HepG2 (cell line): ENCODE data around the gene VWA1. TPM values are rescaled to one million over a fixed set of nuclear protein-coding genes. Genes with fewer than 3 reads are reported as not detected.
A peak's percentile ranks its signal among the peaks of the same experiment; 100 is the strongest.

Source experiments
- CBX1 ChIP-seq: IDR thresholded peaks from one replicate; pipeline ENCODE4 v1.6.1; 2016; ENCODE audit warnings: antibody characterized with exemption, low read depth
- HDAC2 ChIP-seq: sonication (generic); formaldehyde crosslinking; IDR thresholded peaks from 2 replicates; pipeline ENCODE4 v1.4.0; 2020; ENCODE audit warnings: missing genetic modification reagents
- HMGA1 ChIP-seq: sonication (generic); formaldehyde crosslinking; conservative IDR thresholded peaks from 2 replicates; pipeline ENCODE4 v1.4.0; 2020; ENCODE audit warnings: missing genetic modification reagents
- HNF4A ChIP-seq: sonication (generic); formaldehyde crosslinking; IDR thresholded peaks from 2 replicates; pipeline ENCODE4 v1.4.0; 2020; ENCODE audit warnings: missing genetic modification reagents
- KMT2B ChIP-seq: IDR thresholded peaks from 2 replicates; pipeline ENCODE4 v1.6.1; 2016; ENCODE audit warnings: missing genetic modification reagents, missing compliant biosample characterization
- MATR3 ChIP-seq: sonication (generic); formaldehyde crosslinking; IDR thresholded peaks from 2 replicates; pipeline ENCODE4 v1.4.0; 2020; ENCODE audit warnings: missing genetic modification reagents
- MBD4 ChIP-seq: IDR thresholded peaks from 2 replicates; pipeline ENCODE4 v1.6.1; 2012; ENCODE audit warnings: low read length, inconsistent platforms, borderline replicate concordance
- MTA3 ChIP-seq: sonication (generic); formaldehyde crosslinking; IDR thresholded peaks from 2 replicates; pipeline ENCODE4 v1.4.0; 2020; ENCODE audit warnings: missing genetic modification reagents
- MYNN ChIP-seq: sonication (generic); formaldehyde crosslinking; IDR thresholded peaks from 2 replicates; pipeline ENCODE4 v1.4.0; 2020; ENCODE audit warnings: mild to moderate bottlenecking, low read depth, missing genetic modification reagents
- NFKB2 ChIP-seq: sonication (generic); formaldehyde crosslinking; IDR thresholded peaks from 2 replicates; pipeline ENCODE4 v1.4.0; 2020; ENCODE audit warnings: missing genetic modification reagents, borderline replicate concordance
- RELA ChIP-seq: sonication (generic); formaldehyde crosslinking; IDR thresholded peaks from 2 replicates; pipeline ENCODE4 v1.4.0; 2020; ENCODE audit warnings: missing genetic modification reagents
- SKI ChIP-seq: fragments of 450-650 bp; IDR thresholded peaks from one replicate; pipeline ENCODE4 v1.6.1; 2018; ENCODE audit warnings: mild to moderate bottlenecking; ENCODE audit not compliant: partially characterized antibody
- TBL1XR1 ChIP-seq: fragments of 150-350 bp; IDR thresholded peaks from 2 replicates; pipeline ENCODE4 v1.6.1; 2014; ENCODE audit warnings: borderline replicate concordance, low read length; ENCODE audit not compliant: partially characterized antibody
- THAP7 ChIP-seq: sonication (generic); formaldehyde crosslinking; IDR thresholded peaks from 2 replicates; pipeline ENCODE4 v1.8.1; 2023; ENCODE audit warnings: mild to moderate bottlenecking, missing genetic modification reagents
- ZFP36 ChIP-seq: fragments of 150-350 bp; IDR thresholded peaks from 2 replicates; pipeline ENCODE4 v1.6.1; 2018; ENCODE audit warnings: borderline replicate concordance, low read length, low read depth; ENCODE audit not compliant: partially characterized antibody
- ZMYM2 ChIP-seq: sonication (generic); formaldehyde crosslinking; IDR thresholded peaks from 2 replicates; pipeline ENCODE4 v1.8.0; 2022; ENCODE audit warnings: mild to moderate bottlenecking, missing genetic modification reagents
- ZNF556 ChIP-seq: sonication (generic); formaldehyde crosslinking; IDR thresholded peaks from 2 replicates; pipeline ENCODE4 v1.4.0; 2020; ENCODE audit warnings: mild to moderate bottlenecking, missing genetic modification reagents, borderline replicate concordance
- ZNF558 ChIP-seq: sonication (generic); formaldehyde crosslinking; IDR thresholded peaks from 2 replicates; pipeline ENCODE4 v1.9.0; 2022; ENCODE audit warnings: mild to moderate bottlenecking, missing genetic modification reagents, borderline replicate concordance
- ZNF572 ChIP-seq: sonication (generic); formaldehyde crosslinking; IDR thresholded peaks from 2 replicates; pipeline ENCODE4 v1.5.1; 2020; ENCODE audit warnings: mild to moderate bottlenecking, missing genetic modification reagents
- ZNF792 ChIP-seq: IDR thresholded peaks from 2 replicates; pipeline ENCODE4 v1.6.1; 2016
- ZNF879 ChIP-seq: sonication (generic); formaldehyde crosslinking; IDR thresholded peaks from 2 replicates; pipeline ENCODE4 v1.8.1; 2023; ENCODE audit warnings: missing genetic modification reagents
- ZSCAN25 ChIP-seq: sonication (generic); formaldehyde crosslinking; IDR thresholded peaks from 2 replicates; pipeline ENCODE4 v1.8.0; 2022; ENCODE audit warnings: mild to moderate bottlenecking, missing genetic modification reagents
- ZSCAN29 ChIP-seq: sonication (generic); formaldehyde crosslinking; conservative IDR thresholded peaks from 2 replicates; pipeline ENCODE4 v1.4.0; 2020; ENCODE audit warnings: mild to moderate bottlenecking, missing genetic modification reagents
- polyA plus RNA-seq, 8 experiments: library from polyadenylated mRNA; depleted of rRNA in 3 of 8; stranded (reverse) in 7 of 8; unstranded in 1 of 8; fragments of >200 nt; fragmentation: Illumina TruSeq in 4 of 8; extraction: Trizol in 4 of 8; gene quantifications; 2 replicates each; pipeline versions ENCODE4 v1.2.1 to v1.2.3, GENCODE V29; 2011 to 2016; ENCODE audit warnings: low read depth in 4 of 8, missing spikeins in 1 of 8, mixed read lengths in 1 of 8; ENCODE audit not compliant: insufficient read depth in 1 of 8
- total RNA-seq, 5 experiments: library from RNA; depleted of rRNA; stranded (reverse); fragments of >200 nt; fragmentation: Illumina TruSeq; extraction: Trizol; gene quantifications; 2 replicates each; pipeline ENCODE4 v1.2.3, GENCODE V29; 2016; ENCODE audit warnings: low read depth in 1 of 5
- TF ChIP-seq, protein P1 (sequence below): sonication (generic); formaldehyde crosslinking; conservative IDR thresholded peaks from 2 replicates; pipeline ENCODE4 v1.4.0; 2020; ENCODE audit warnings: mild to moderate bottlenecking, missing genetic modification reagents, moderate library complexity
- TF ChIP-seq, protein P2 (sequence below): IDR thresholded peaks from 2 replicates; pipeline ENCODE4 v1.6.1; 2016; ENCODE audit warnings: mild to moderate bottlenecking

Gene VWA1
- total and polyA plus RNA-seq, 2 of the 13 experiments (the other 11 are each of a cell fraction or from before 2014, with no cell fraction given), result 40.9 to 57.5 TPM

DNA sequence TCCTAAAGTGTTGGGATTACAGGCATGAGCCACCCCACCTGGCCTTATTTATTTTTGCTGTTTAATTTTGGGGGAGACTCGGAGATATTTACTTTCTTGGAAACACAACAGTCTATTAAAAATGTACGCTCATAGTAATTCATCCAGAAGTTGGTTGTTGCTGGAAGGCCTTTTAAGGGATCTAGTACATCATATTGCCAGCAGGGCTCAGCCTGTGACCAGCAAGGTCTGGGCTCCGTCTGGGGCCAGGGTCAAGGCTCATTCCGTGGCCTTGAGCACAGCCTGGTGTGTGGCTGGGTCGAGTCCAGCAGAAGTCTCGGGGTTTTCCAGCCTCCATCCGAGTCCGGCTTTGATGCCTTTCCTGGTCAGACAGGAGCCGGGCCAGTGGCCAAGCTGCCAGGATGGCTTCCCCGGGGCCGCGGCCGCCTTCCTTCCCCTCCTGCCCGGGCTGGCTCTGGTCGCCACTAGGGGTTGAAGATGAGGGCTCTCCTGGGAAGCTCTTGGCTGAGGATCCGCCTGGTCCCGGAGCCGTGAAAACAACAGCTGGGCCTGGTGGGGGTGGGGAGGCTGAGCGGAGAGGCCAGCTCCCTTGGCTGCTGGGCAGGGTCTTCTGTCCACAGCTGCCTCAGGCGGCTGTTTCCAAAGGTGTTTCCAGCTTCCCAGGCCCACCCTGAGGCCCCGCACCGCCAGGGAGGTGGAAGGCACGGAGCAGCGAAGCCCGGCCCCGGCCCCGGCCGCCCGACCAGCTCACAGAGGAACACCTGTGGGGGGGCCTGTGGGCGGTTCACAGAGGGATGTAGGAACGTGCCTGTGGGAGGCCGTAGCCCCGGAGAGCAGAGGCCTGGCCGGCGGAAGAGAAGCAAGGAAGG lies 5.1 kb upstream of the VWA1 start (continued):
- TF ChIP-seq, protein P1, sequence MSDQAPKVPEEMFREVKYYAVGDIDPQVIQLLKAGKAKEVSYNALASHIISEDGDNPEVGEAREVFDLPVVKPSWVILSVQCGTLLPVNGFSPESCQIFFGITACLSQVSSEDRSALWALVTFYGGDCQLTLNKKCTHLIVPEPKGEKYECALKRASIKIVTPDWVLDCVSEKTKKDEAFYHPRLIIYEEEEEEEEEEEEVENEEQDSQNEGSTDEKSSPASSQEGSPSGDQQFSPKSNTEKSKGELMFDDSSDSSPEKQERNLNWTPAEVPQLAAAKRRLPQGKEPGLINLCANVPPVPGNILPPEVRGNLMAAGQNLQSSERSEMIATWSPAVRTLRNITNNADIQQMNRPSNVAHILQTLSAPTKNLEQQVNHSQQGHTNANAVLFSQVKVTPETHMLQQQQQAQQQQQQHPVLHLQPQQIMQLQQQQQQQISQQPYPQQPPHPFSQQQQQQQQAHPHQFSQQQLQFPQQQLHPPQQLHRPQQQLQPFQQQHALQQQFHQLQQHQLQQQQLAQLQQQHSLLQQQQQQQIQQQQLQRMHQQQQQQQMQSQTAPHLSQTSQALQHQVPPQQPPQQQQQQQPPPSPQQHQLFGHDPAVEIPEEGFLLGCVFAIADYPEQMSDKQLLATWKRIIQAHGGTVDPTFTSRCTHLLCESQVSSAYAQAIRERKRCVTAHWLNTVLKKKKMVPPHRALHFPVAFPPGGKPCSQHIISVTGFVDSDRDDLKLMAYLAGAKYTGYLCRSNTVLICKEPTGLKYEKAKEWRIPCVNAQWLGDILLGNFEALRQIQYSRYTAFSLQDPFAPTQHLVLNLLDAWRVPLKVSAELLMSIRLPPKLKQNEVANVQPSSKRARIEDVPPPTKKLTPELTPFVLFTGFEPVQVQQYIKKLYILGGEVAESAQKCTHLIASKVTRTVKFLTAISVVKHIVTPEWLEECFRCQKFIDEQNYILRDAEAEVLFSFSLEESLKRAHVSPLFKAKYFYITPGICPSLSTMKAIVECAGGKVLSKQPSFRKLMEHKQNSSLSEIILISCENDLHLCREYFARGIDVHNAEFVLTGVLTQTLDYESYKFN (CRISPR knock-in tag), result 0 out of 2 replicates have a peak, but pooled peaks have one; percentile 18
- TF ChIP-seq KMT2B (CRISPR knock-in tag), result peak; percentile 11; the same call in 1 of the 2 replicates
- peak; percentile 85; the same call in 1 of the 2 replicates for TF ChIP-seq NFKB2 (CRISPR knock-in tag)
- no peak for TF ChIP-seq HMGA1 (CRISPR knock-in tag)
- no peak for TF ChIP-seq MBD4
- peak; percentile 8; the same call in 1 of the 2 replicates for TF ChIP-seq HDAC2 (CRISPR knock-in tag)
- 0 out of 2 replicates have a peak, but pooled peaks have one; percentile 53 for TF ChIP-seq THAP7
- no peak for TF ChIP-seq MATR3
- TF ChIP-seq ZFP36, result no peak
- TF ChIP-seq ZNF792 (CRISPR knock-in tag), result 0 out of 2 replicates have a peak, but pooled peaks have one; percentile 17
- TF ChIP-seq RELA (CRISPR knock-in tag), result peak; percentile 72; the same call in 1 of the 2 replicates
- TF ChIP-seq ZNF556 (CRISPR knock-in tag), result peak; percentile 40; the same call in 1 of the 2 replicates
- TF ChIP-seq ZNF558, result peak; percentile 32; the same call in 1 of the 2 replicates
- TF ChIP-seq, protein P2, sequence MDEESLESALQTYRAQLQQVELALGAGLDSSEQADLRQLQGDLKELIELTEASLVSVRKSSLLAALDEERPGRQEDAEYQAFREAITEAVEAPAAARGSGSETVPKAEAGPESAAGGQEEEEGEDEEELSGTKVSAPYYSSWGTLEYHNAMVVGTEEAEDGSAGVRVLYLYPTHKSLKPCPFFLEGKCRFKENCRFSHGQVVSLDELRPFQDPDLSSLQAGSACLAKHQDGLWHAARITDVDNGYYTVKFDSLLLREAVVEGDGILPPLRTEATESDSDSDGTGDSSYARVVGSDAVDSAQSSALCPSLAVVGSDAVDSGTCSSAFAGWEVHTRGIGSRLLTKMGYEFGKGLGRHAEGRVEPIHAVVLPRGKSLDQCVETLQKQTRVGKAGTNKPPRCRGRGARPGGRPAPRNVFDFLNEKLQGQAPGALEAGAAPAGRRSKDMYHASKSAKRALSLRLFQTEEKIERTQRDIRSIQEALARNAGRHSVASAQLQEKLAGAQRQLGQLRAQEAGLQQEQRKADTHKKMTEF (CRISPR knock-in tag), result peak; percentile 82; the same call in 1 of the 2 replicates
- TF ChIP-seq TBL1XR1, result no peak
- TF ChIP-seq MTA3 (CRISPR knock-in tag), result no peak
- peak; percentile 85; the same call in 1 of the 2 replicates for TF ChIP-seq ZNF572 (CRISPR knock-in tag)
- TF ChIP-seq SKI, result peak; percentile 87
- TF ChIP-seq ZSCAN25 (CRISPR knock-in tag), result peak; percentile 38
- 0 out of 2 replicates have a peak, but pooled peaks have one; percentile 28 for TF ChIP-seq ZSCAN29 (CRISPR knock-in tag)
- TF ChIP-seq HNF4A, result peak; percentile 66; the same call in 1 of the 2 replicates
- peak; percentile 5; the same call in 1 of the 2 replicates for TF ChIP-seq ZMYM2 (CRISPR knock-in tag)
- TF ChIP-seq ZNF879 (CRISPR knock-in tag), result no peak
- TF ChIP-seq CBX1, result no peak
- no peak for TF ChIP-seq MYNN (CRISPR knock-in tag)
